Activated naive CD8-positive, alpha-beta T cell (primary cell): ENCODE results near the gene CCT3.
A peak's percentile ranks its signal among the peaks of the same experiment; 100 is the strongest.

Experiments
- H3K27ac Mint-ChIP-seq: one replicate; pipeline ENCODE4 v1.8.0; 2021; ENCODE audit warnings: mixed read lengths
- H3K27me3 Mint-ChIP-seq: one replicate; pipeline ENCODE4 v1.8.0; 2021; ENCODE audit warnings: mixed read lengths
- H3K36me3 Mint-ChIP-seq: one replicate; pipeline ENCODE4 v1.8.0; 2021; ENCODE audit warnings: mixed read lengths
- H3K4me1 Mint-ChIP-seq: one replicate; pipeline ENCODE4 v1.8.0; 2021; ENCODE audit warnings: low read depth, mixed read lengths
- H3K4me3 Mint-ChIP-seq: one replicate; pipeline ENCODE4 v1.8.0; 2021; ENCODE audit warnings: mild to moderate bottlenecking, mixed read lengths
- H3K9me3 Mint-ChIP-seq: one replicate; pipeline ENCODE4 v1.8.0; 2021; ENCODE audit warnings: low read depth, mixed read lengths

The CCT3 gene

DNA sequence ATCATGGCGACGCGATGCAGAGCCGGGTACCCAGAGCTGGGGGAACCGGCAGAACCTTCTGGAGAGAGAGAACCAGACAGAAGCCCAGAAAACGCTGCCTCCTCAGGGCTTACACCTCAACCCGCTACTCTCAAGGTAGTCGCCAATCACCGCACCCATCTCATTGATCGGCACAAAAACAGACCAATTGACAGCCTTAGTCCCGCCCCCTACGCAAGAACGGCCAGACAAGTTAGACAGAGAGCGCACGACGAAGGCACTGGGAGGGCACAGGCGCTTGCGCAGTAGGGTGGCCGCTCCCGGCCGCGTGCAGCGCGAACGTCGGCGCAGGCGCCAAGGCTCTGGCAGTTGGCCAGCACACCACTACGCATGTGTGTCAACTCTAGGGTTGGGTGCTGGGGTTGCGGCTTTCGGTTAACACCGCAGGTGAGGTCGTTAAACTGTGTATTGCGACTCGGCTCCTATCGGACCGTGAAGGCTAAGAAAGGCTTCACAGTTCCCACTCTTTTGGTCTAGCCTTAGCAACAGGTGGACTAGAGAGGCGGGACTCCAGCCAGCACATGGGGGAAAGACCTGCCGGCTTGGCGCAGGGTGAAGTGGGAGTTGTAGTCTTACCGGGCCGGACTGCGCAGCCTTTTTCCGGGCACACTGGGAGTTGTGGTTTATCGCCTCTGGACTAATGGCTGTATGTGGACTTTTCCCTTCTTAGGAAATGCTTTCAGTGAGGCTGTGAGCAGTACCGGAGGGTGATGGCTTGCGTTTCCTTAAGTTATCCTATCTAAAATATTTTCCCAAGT lies at the start of gene CCT3, which contains the start of gene TSACC:
Gene CCT3, minus strand, starts transcription at position 113 of the 797 bp plus-strand sequence. Its CDS starts 108 bp downstream, at position 5.
Gene TSACC, plus strand, starts transcription at position 347 of the 797 bp plus-strand sequence. CDS start 1,232 bp downstream, outside the sequence.
- Mint-ChIP-seq H3K4me1 (peaks cover 27% of the 10 kb centered on the region), H3K4me3 (peak within 1 kb of the TSS; percentile 99), H3K9me3 (no peaks in the 10 kb centered on the region)

DNA sequence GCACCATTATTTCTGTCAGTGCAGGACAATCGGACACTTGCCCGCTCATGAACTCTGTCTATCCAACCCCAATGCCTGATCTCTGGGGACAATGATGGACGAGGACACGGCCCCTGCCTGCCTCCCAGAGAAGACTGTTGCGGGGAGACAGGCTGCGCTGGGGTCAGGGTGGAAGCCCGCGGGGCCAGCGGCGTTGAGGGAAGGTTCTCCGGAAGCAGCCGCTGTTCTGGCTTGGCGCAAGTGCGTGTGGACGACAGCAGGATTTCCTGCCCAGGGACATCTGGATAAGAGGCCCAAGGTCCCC lies 49.7 kb upstream of the CCT3 start:
- Mint-ChIP-seq H3K27ac (no peak overlapping the region), H3K4me1 (peaks cover 4% of the 10 kb centered on the region), H3K36me3 (no peaks in the 10 kb centered on the region), H3K9me3 (no peaks in the 10 kb centered on the region), H3K27me3 (peaks cover 18% of the 10 kb centered on the region), H3K4me3 (no peak overlapping the region)

More for the DNA sequence above, at the start of gene CCT3, which contains the start of gene TSACC:
- peaks cover 16% of the 10 kb centered on the region for H3K36me3 Mint-ChIP-seq
- H3K27ac Mint-ChIP-seq: peak within 1 kb of the TSS; percentile 99
- H3K27me3 Mint-ChIP-seq: no peaks in the 10 kb centered on the region

DNA sequence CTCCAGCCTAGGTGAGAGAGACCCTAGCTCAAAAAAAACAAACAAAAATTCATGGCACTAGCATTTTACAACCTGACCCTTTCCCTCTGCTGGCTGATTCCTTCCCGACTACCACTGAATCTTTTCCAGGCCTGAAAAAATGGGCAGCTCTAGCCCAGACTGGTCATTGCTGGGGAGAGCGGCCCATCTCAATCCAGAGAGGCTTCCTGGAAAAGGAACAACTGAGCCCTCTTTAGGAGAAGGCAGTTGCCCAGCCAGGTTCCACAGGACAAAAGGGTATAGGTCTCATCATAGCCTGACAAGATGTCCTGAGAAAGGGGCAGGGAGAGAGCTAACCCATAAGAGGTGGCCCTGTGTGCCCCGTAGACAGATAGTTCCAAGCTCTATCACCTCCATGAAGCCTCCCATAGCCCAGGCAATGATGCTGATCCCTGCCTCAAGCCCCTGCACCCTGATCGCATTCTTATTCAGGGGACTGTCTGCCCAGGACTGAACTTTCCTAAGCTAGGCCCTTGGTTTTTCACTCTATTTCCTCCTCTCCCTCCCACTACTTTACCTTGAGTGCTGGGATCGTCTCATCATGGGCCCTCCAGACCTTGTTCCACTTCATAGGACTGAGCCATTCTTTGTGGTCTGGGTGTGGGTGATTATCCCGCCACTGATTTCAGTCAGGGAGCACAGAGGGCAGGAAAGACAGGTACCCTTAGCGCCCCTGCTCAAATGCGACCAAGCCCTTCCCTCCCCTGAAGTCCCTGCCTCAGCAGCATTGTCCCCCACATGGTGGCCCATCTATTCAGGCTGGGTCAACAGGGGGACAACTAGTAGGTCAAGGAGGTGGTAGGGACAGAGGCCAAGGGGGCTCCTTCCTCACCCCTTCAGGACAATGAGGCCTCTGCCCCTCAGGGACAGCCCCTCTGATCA lies 49.1 kb upstream of the CCT3 start:
- H3K27me3 Mint-ChIP-seq: peaks cover 18% of the 10 kb centered on the region
- H3K9me3 Mint-ChIP-seq: no peaks in the 10 kb centered on the region
- no peak overlapping the region for H3K27ac Mint-ChIP-seq
- no peaks in the 10 kb centered on the region for H3K36me3 Mint-ChIP-seq
- H3K4me3 Mint-ChIP-seq: no peak overlapping the region
- peaks cover 4% of the 10 kb centered on the region for H3K4me1 Mint-ChIP-seq

- no peaks in the 10 kb centered on the region for H3K9me3 Mint-ChIP-seq
- H3K4me1 Mint-ChIP-seq: peaks cover 4% of the 10 kb centered on the region
- H3K36me3 Mint-ChIP-seq: no peaks in the 10 kb centered on the region
- peaks cover 15% of the 10 kb centered on the region for H3K27me3 Mint-ChIP-seq
- H3K4me3 Mint-ChIP-seq: no peak overlapping the region
- H3K27ac Mint-ChIP-seq: no peak overlapping the region
Observed at GRCh38 chr1:156386134-156386901, 48.2 kb upstream of the CCT3 start.

GRCh38 chr1:156385534-156386031 lies 47.5 kb upstream of the CCT3 start:
- Mint-ChIP-seq H3K4me3 (no peak overlapping the region), H3K36me3 (no peaks in the 10 kb centered on the region), H3K27ac (no peak overlapping the region), H3K9me3 (no peaks in the 10 kb centered on the region), H3K27me3 (peaks cover 17% of the 10 kb centered on the region), H3K4me1 (peaks cover 4% of the 10 kb centered on the region)

DNA sequence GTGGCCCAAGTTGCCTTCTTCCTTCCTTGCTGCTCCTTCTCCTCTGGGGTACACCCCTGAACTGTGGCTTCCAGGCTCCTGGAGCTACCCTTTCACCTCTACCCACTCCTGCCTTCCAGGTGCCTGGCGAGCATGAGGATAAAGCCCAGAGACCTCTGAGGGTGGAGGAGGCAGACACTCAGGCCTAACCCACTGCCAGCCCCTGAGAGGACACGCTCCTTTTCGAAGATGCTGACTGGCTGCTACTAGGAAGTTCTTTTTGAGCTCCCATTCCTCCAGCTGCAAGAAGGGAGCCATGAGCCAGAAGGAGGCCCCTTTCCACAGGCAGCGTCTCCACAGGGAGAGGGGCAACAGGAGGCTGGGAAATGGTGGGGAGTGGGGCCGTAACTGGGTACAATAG lies 46.6 kb upstream of the CCT3 start:
- Mint-ChIP-seq H3K36me3 (no peaks in the 10 kb centered on the region), H3K4me3 (no peak overlapping the region), H3K4me1 (peaks cover 4% of the 10 kb centered on the region), H3K27ac (no peak overlapping the region), H3K9me3 (no peaks in the 10 kb centered on the region), H3K27me3 (peaks cover 17% of the 10 kb centered on the region)

DNA sequence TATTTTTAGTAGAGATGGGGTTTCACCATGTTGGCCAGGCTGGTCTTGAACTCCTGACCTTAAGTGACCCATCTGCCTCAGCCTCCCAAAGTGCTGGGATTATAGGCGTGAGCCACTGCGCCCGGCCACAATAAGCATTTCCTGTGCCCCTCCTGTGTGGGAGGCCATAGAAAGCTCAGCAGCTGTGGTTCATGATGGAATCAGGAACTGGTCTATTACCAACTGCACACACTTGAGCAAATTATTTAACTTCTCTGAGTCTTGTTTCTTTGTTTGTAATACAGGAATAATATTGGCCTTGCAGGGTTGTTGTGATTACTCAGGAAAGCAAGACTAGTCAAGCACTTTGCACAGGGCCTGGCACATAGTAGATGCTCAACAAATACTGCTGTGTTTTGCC lies 45.9 kb upstream of the CCT3 start:
- Mint-ChIP-seq H3K27me3 (peaks cover 12% of the 10 kb centered on the region), H3K4me3 (no peak overlapping the region), H3K27ac (no peak overlapping the region), H3K4me1 (peaks cover 4% of the 10 kb centered on the region), H3K36me3 (no peaks in the 10 kb centered on the region), H3K9me3 (no peaks in the 10 kb centered on the region)

DNA sequence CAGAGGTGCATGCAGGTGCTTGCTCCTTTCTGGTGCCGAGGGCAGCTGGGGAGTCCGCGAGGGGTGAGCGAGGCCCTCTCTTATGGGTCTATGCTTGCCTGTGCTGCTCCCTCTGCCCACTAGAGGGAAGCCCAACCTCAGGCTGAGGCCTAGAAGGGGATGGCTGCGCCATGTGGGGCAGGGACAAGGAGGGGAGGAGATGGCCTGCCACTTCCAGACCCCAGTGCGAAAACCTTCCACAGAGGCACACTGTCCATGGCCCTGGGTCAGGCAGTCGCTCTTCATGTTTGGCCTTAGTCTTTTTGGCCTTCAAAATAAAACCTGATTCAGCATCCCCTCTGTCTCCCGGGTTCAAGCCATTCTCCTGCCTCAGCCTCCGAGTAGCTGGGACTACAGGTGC lies 44.9 kb upstream of the CCT3 start:
- Mint-ChIP-seq H3K27me3 (peaks cover 8% of the 10 kb centered on the region), H3K4me1 (peaks cover 4% of the 10 kb centered on the region), H3K4me3 (no peak overlapping the region), H3K36me3 (no peaks in the 10 kb centered on the region), H3K9me3 (no peaks in the 10 kb centered on the region), H3K27ac (no peak overlapping the region)

GRCh38 chr1:156382561-156382960 lies 44.5 kb upstream of the CCT3 start:
- H3K4me3 Mint-ChIP-seq: no peak overlapping the region
- H3K27me3 Mint-ChIP-seq: peaks cover 7% of the 10 kb centered on the region
- no peaks in the 10 kb centered on the region for H3K9me3 Mint-ChIP-seq
- H3K27ac Mint-ChIP-seq: no peak overlapping the region
- H3K36me3 Mint-ChIP-seq: no peaks in the 10 kb centered on the region
- H3K4me1 Mint-ChIP-seq: peaks cover 4% of the 10 kb centered on the region

- no peaks in the 10 kb centered on the region for H3K9me3 Mint-ChIP-seq
- H3K36me3 Mint-ChIP-seq: no peaks in the 10 kb centered on the region
- peaks cover 7% of the 10 kb centered on the region for H3K27me3 Mint-ChIP-seq
- no peaks in the 10 kb centered on the region for H3K4me1 Mint-ChIP-seq
- no peak overlapping the region for H3K4me3 Mint-ChIP-seq
- H3K27ac Mint-ChIP-seq: no peak overlapping the region
Observed at GRCh38 chr1:156379420-156380165, 41.5 kb upstream of the CCT3 start.

DNA sequence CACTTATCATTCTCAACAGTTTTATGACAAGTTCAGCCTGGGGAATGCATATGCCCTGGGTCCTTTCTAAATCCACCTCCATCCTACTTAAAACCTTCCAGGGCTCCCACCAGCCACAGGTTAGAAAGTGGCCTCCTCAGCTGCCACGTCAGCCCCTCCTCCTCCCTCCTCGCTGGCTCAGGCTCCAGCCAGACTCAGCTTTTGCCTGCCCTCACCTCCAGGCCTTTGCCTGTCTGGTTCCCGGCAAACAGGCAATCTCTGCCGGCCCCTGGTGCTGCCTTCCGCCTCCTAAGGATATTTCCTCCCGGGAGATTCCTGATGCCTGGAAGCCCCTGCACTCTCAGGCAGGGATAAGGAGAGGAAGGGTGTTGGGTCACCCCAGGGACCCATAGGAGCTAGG lies 40.5 kb upstream of the CCT3 start:
- no peaks in the 10 kb centered on the region for H3K9me3 Mint-ChIP-seq
- H3K36me3 Mint-ChIP-seq: no peaks in the 10 kb centered on the region
- no peak overlapping the region for H3K4me3 Mint-ChIP-seq
- no peaks in the 10 kb centered on the region for H3K4me1 Mint-ChIP-seq
- H3K27me3 Mint-ChIP-seq: peaks cover 9% of the 10 kb centered on the region
- no peak overlapping the region for H3K27ac Mint-ChIP-seq

DNA sequence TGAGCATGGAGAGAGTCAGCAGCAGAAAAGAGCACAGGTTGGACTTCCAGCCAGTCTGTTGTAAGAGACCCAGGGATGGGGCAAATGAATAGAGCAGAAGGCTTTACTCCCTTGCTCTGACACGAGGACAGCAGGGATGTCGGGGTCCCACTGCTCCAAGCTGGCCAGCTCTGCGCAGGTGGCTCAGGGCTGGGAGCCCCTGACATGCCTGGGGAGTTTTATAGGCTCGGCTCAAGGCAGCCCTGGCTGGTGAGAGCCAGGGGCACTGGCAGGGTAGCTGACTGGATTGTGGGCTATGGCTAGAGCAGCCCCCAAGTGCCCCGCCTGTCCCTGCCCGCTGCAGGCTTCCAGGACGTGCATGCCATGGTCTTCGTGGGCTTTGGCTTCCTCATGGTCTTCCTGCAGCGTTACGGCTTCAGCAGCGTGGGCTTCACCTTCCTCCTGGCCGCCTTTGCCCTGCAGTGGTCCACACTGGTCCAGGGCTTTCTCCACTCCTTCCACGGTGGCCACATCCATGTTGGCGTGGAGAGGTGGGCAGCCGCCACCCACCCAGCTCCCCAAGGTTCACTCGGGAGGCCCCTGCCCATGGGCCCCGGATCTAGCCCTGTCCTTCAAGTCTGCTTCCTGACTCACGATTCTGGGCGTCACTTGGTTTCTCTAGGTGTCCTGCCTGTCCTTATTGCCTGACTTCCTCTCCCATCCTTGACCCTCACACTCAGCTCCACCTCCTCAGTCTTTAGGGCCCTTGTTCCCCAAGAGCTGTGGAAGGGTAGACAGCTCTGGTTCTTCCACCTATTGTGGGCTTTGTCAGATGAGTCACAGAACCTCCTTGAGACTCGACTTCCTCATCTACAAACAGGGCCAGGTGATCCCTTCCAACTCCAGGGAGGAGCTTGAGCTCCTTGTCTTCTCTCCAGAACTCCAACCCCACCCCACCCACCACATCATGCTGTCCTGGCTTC lies 39.1 kb upstream of the CCT3 start:
- H3K9me3 Mint-ChIP-seq: no peaks in the 10 kb centered on the region
- H3K27ac Mint-ChIP-seq: no peak overlapping the region
- H3K27me3 Mint-ChIP-seq: peaks cover 13% of the 10 kb centered on the region
- no peaks in the 10 kb centered on the region for H3K36me3 Mint-ChIP-seq
- no peak overlapping the region for H3K4me3 Mint-ChIP-seq
- no peaks in the 10 kb centered on the region for H3K4me1 Mint-ChIP-seq

GRCh38 chr1:156376146-156376545 lies 38.1 kb upstream of the CCT3 start:
- Mint-ChIP-seq H3K27me3 (peaks cover 14% of the 10 kb centered on the region), H3K36me3 (no peaks in the 10 kb centered on the region), H3K4me3 (no peak overlapping the region), H3K4me1 (no peaks in the 10 kb centered on the region), H3K27ac (no peak overlapping the region), H3K9me3 (no peaks in the 10 kb centered on the region)
